H1 (cell line): ENCODE results near the gene ACVRL1. TPM values are rescaled to one million over a fixed set of nuclear protein-coding genes. Genes with fewer than 3 reads are reported as not detected.

Source experiments
- GTF2F1 ChIP-seq: IDR thresholded peaks from 2 replicates; pipeline ENCODE4 v1.6.1; 2012; ENCODE audit warnings: low read depth, low read length, improper control_type of control experiment, borderline replicate concordance
- JUN ChIP-seq: IDR thresholded peaks from 2 replicates; pipeline ENCODE4 v1.6.1; 2011; ENCODE audit warnings: low read depth, mild to moderate bottlenecking, improper control_type of control experiment, low read length
- NRF1 ChIP-seq: IDR thresholded peaks from 2 replicates; pipeline ENCODE4 v1.6.1; 2011; ENCODE audit warnings: mild to moderate bottlenecking, low read depth, low read length, improper control_type of control experiment
- POLR2A ChIP-seq, 2 experiments: IDR thresholded peaks; 1 replicate in 1 of 2; 2 replicates in 1 of 2; pipeline ENCODE4 v1.6.1; 2011; ENCODE audit warnings: low read depth in 2 of 2, low read length in 2 of 2, mild to moderate bottlenecking in 2 of 2; ENCODE audit errors: control extremely low read depth in 1 of 2
- SAP30 ChIP-seq: fragments of 300-600 bp; sonication (generic); IDR thresholded peaks from 2 replicates; pipeline ENCODE4 v1.7.1; 2012; ENCODE audit warnings: low read length, moderate library complexity, mild to moderate bottlenecking, inconsistent platforms; ENCODE audit not compliant: insufficient read depth, insufficient replicate concordance
- SP2 ChIP-seq: IDR thresholded peaks from 2 replicates; pipeline ENCODE4 v1.6.1; 2012; ENCODE audit warnings: mild to moderate bottlenecking, low read length, inconsistent platforms
- SP4 ChIP-seq: IDR thresholded peaks from 2 replicates; pipeline ENCODE4 v1.6.1; 2012; ENCODE audit warnings: low read length, inconsistent platforms
- TBP ChIP-seq: IDR thresholded peaks from 2 replicates; pipeline ENCODE4 v1.6.1; 2011; ENCODE audit warnings: low read depth, low read length, improper control_type of control experiment
- polyA plus RNA-seq, 7 experiments: library from polyadenylated mRNA; depleted of rRNA in 3 of 7; stranded (reverse) in 5 of 7; unstranded in 2 of 7; fragments of >200 nt in 5 of 7; fragments of 200-250 nt in 2 of 7; gene quantifications; 1 replicate in 5 of 7; 2 replicates in 1 of 7; 4 replicates in 1 of 7; pipeline versions ENCODE4 v1.2.1 to v1.2.3, GENCODE V29; 2011 to 2013; ENCODE audit warnings: missing spikeins in 2 of 7, mixed read lengths in 2 of 7
- total RNA-seq: library from RNA; stranded (reverse); fragmentation: NEBNext Ultra II Directional; extraction: Animal tissue kit (Norgen Biotek cat#: 25700); gene quantifications from 2 replicates; pipeline ENCODE4 v1.2.1, GENCODE V29; 2021

Gene ACVRL1
- total and polyA plus RNA-seq, 2 of the 8 experiments (the other 6 are each of a cell fraction or from before 2014, with no cell fraction given): 0.09 to 0.35 TPM

GRCh38 chr12:51906430-51907082 is 748 bp upstream of the ACVRL1 start (continued):
- TF ChIP-seq GTF2F1: no peak
- no peak for TF ChIP-seq NRF1
- TF ChIP-seq SP4: no peak
- no peak for TF ChIP-seq SAP30
- no peak for TF ChIP-seq POLR2A (IDR thresholded peaks at IDR 0.05; ENCODE audit: control extremely low read depth in 1 of 2, low read depth in 2 of 2, low read length in 2 of 2)
- TF ChIP-seq JUN: no peak
- no peak for TF ChIP-seq SP2
- no peak for TF ChIP-seq TBP
